ENCODE data around the gene WDR46.

GRCh38 chr6:33318426-33319073 is 29.5 kb upstream of the WDR46 start:
- TF ChIP-seq CTCF (IDR thresholded peaks at IDR 0.05) (no peak), POLR2A (IDR thresholded peaks at IDR 0.05) (no peak)

Measured in heart left ventricle (tissue), 13 donors.